Left hindlimb (tissue), 1 donor: ENCODE data around the gene HOXD9.

Experiments
- DNase-seq: peaks from one replicate; pipeline ENCODE4 v3.0.0-alpha.2; 2018

HOXD9 gene

DNA sequence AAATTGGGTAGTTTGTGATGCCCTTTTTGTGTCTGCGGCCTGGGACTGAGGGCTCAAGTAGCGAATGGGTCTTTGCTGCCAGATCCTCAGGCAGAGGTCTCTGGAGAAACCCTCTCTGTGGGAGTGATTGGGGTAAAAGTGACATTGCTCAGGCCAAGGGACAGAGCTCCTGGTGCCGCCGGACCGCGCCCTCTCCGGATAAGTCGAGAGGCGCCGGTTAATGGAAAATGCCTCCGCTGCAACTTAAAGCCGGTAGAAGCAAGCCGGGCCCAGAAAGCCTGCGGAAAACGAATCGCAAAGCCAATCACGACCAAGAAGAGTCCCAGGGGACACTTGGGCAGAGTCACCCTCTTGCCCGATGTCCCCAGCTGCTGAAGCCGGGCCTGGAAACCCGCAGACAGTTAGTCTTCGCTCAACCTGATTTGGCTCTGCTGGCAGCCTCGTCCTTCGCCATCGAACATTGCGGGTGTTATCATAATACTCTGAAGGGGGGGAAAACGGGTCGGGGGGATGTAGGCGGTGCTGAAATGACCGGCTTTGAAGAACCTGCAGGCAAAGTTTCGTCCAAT lies 23.3 kb upstream of the HOXD9 start:
- peak; percentile 29 for DNase-seq

GRCh38 chr2:176099728-176100546 lies 22.6 kb upstream of the HOXD9 start, which contains the start of gene HOXD12:
Gene HOXD12 (plus strand): TSS chr2:176099795. CDS start chr2:176099802, 7 bp downstream.
- DNase-seq, result peak; percentile 35

- DNase-seq, result peak; percentile 23
Observed at GRCh38 chr2:176100547-176101140, 21.9 kb upstream of the HOXD9 start.

GRCh38 chr2:176101216-176101830 lies 21.2 kb upstream of the HOXD9 start:
- no peak for DNase-seq

GRCh38 chr2:176101842-176102241 lies 20.7 kb upstream of the HOXD9 start:
- no peak for DNase-seq

DNA sequence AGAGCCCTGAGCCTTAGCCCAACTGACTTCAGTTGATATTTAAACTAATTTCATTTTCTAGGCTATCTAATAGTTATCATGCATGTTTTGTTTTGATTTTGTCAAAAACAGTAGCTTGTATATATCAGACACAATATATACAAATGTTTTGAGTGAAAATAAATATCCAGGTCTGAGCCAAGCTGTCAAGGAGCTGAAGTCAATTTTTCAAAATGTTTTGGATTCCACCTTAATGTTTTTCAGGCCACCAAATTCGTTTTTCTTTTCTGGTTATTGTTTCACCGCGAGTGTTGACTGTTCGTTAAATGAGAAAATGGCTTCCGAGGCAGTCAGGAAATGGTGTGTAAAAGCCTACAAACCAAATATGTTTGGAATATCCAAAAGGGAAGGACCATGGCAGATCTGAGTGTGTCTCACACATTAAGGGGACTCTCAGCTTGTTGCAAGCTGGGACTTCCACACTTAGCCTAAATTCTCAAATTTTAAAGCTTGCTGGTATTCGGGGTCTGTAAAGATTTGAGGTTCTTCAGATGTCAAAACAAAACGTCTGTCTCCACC lies 20.1 kb upstream of the HOXD9 start:
- no peak for DNase-seq

- DNase-seq, result no peak
Observed at GRCh38 chr2:176103194-176103593, 19.3 kb upstream of the HOXD9 start.

- DNase-seq, result no peak
Observed at GRCh38 chr2:176103742-176104315, 18.7 kb upstream of the HOXD9 start.

DNA sequence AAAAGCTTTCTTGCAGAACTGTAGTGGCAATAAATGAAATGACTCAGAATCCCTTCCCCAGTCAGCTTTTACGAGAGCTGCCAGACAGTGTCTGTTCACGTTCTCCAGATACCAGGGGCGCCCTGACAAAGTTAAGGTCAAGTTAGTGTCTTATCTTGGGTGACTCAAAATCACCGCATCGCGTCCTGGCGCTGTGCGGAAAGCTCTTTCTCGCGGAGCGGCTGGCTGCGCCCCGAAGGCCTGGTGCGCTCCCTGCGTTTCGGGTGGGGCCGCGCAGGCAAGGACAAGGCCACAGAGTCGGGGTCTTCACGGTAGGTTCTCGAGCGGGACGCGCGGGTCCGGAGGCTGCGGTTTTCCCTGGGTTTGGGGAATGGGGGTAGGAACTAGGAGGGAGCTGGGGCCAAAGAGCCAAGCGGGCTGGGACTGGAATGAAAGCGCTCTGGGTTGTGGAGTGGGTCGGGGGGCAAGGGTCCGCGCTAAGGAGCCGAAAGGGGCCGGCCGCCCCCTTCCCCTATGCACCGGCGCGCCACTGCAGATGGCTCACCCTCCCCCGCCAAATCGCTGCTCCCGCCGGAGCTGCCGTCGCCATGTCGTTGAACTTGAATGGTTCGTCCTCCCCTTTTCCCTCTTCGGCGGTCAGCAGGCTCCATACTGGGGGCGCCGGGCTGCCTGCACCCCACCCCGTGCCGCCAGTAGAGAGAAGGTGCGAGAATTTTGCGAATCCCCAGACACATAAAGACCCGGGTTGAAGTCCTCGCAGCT lies 18.0 kb upstream of the HOXD9 start:
- no peak for DNase-seq

- DNase-seq, result no peak
Observed at GRCh38 chr2:176105078-176105729, 17.3 kb upstream of the HOXD9 start.

DNA sequence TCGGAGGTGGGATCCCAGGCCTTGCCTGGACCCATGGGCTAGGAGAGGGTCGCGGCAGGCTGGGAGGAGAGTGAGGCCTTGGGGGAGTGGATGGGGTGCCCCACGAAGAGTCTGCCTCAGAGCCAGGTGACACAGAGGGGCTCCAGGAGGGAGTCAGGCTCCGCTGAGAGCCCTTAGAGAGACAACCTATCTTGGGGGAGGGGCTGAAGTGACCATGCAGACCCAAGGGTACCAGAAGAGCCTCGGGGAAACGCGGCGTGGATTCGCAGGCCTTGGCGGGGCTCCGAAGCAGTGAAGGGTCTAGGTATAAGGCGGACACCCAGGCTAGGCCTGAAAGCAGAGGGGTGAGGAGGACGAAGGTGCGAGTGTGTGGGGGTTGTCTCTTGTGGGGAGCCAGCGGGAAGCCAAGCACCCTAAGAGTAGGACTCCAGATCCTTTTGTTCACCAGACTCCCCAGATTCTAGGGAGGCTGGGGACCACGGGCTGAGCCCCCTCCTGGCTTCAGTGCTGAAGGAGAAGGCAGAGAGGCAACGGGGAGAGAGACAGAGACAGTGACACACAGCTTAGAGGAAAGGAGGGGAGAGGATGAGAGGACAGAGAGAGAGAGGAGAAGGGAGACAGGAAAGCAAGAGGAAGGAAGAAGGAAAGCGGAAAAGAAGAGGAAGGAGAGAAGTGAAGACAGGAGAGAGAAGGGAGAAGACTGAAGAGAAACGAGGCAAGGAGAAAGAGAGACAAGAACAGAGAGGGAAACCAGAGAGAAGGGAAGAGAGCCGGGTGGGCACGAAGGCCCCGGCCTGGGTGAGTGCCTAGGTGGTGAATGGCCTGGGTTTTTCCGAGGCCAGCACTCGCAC lies 16.6 kb upstream of the HOXD9 start:
- no peak for DNase-seq

GRCh38 chr2:176106581-176107539 lies 15.7 kb upstream of the HOXD9 start, which contains the start of gene HOXD11:
Gene HOXD11 (plus strand): TSS chr2:176107280. CDS start chr2:176107356, 76 bp downstream.
- peak; percentile 56 for DNase-seq

- peak; percentile 48 for DNase-seq
Observed at GRCh38 chr2:176107731-176108181, 14.8 kb upstream of the HOXD9 start.

DNA sequence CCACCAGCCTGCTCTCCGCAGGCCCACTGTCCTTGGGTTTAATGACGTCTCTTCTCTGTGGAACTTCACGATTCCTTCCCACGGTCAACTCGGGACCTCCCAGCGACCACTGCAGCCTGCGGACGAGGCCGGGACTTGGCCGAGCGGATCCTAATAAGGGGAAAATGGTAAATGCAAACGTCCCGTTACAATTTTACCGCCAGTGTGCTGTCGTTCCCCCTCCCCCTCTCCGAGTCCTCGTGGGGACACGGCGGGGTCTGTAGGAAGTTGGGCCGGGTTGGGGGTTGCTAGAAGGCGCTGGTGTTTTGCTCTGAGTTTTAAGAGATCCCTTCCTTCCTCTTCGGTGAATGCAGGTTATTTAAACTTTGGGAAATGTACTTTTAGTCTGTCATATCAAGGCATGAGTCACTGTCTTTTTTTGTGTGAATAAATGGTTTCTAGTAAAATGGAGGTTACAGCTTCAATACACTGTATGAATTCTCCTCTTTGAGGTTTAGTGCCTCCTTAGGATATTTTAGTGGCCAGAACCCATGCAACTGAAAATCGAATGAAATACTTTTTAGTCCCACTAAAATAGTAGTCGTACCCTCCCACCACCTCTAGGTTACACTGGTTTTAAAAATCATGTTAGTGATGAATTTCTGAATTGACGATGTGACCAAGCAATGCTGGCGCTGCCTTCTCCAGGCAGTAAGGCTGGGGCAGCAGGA lies 13.2 kb upstream of the HOXD9 start:
- DNase-seq, result peak; percentile 39

GRCh38 chr2:176109946-176110345 lies 12.6 kb upstream of the HOXD9 start:
- peak; percentile 13 for DNase-seq

- no peak for DNase-seq
Observed at GRCh38 chr2:176110415-176111308, 11.9 kb upstream of the HOXD9 start.

- peak; percentile 78 for DNase-seq
Observed at GRCh38 chr2:176111309-176111663, 11.2 kb upstream of the HOXD9 start.
